ENCODE data around the gene TMPRSS11D. TPM values are rescaled to one million over a fixed set of nuclear protein-coding genes. Genes with fewer than 3 reads are reported as not detected.

Gene TMPRSS11D
- total and polyA plus RNA-seq, 2 donors (not counting 3 experiments of a cell fraction or from before 2014, with no cell fraction given): 0.03 TPM; not detected in 1

DNA sequence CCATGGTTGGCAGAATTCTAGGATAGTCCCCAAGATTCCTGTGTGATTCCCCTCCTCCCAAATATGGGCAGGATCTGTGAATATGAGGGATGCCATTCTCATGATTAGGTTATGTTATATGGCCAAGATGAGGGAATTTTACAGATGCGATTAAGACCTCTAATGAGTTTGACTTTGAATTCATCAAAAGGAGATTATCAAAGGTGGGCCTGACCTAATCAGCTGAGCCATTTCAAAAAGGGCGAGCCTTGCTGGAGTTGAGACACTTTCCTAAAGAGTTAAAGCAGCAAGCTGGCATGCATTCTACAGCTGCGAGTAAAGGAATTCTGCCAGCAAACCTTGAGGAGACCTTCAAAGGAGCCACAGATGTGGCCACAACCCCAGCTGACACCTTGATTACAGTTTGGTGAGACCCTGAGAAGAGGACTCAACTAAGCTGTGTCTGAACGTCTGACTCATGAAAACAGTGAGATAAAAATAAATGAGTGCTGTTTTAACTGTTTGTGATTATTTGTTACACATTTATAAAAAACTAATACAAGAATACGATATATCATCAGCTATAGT lies 31.7 kb upstream of the TMPRSS11D start:
- H3K79me2 ChIP-seq (ENCODE audit: control insufficient read depth, insufficient read depth, low read length): no peaks in the 10 kb centered on the region
- ChIA-PET POLR2A (no interaction called here), CTCF (interaction anchor here (0.6 to 1.2 kb wide), 2 partner anchors 15 to 169 kb away, joined by 4 to 5 read pairs; no protein-coding TSS in a partner anchor)
- H3K4me2 ChIP-seq (ENCODE audit: insufficient read depth, low read length): no peak overlapping the region
- no peak overlapping the region for H3K9ac ChIP-seq (replicated peaks; ENCODE audit: extremely low read depth, insufficient read depth, low read length)
- H3K27me3 ChIP-seq (ENCODE audit: control insufficient read depth in 2 of 2, insufficient read depth in 2 of 2, low read length in 2 of 2): peaks cover 1 to 10% of the 10 kb centered on the region in 2 experiments
- dilution Hi-C loops (cut with MboI; ENCODE audit: extremely low pct_ligation_motif_present, low sequenced_read_pairs): no loop called here
- no peak overlapping the region for H2AFZ ChIP-seq (ENCODE audit: low read depth, low read length)
- no peaks in the 10 kb centered on the region for H3K9me3 ChIP-seq (replicated peaks; ENCODE audit: control insufficient read depth, insufficient read depth, low read length)
- DNase-seq (ENCODE audit: low read depth, low spot score) (no peak), FAIRE-seq (no peak)
- no peak overlapping the region for H3K4me3 ChIP-seq (replicated peaks in 1 of 3; ENCODE audit: insufficient read depth in 1 of 3, low read depth in 1 of 3, low read length in 3 of 3)
- TF ChIP-seq POLR2AphosphoS5 (IDR thresholded peaks at IDR 0.05; ENCODE audit: insufficient read depth, low read depth, low read length): no peak
- no peak for TF ChIP-seq POLR2A (IDR thresholded peaks at IDR 0.05; ENCODE audit: low read depth, low read length)
- H3K9me1 ChIP-seq (replicated peaks; ENCODE audit: control insufficient read depth, extremely low read depth, insufficient read depth, low read length): no peaks in the 10 kb centered on the region
- no peak overlapping the region for H3K27ac ChIP-seq (ENCODE audit: insufficient read depth, low read depth, low read length)
- no TSS peak for BruUV-seq (replicated peaks)
- H3K36me3 ChIP-seq (ENCODE audit: control insufficient read depth in 2 of 2, extremely low read depth in 1 of 2, insufficient read depth in 2 of 2, low read length in 2 of 2): no peaks in the 10 kb centered on the region
- no peaks in the 10 kb centered on the region for H4K20me1 ChIP-seq (replicated peaks; ENCODE audit: control insufficient read depth, extremely low read depth, insufficient read depth, low read length)
- intact Hi-C loops (cut with micrococcal nuclease): no loop called here
- no peaks in the 10 kb centered on the region for H3K4me1 ChIP-seq (ENCODE audit: control insufficient read depth, extremely low read depth, insufficient read depth, low read length)

DNA sequence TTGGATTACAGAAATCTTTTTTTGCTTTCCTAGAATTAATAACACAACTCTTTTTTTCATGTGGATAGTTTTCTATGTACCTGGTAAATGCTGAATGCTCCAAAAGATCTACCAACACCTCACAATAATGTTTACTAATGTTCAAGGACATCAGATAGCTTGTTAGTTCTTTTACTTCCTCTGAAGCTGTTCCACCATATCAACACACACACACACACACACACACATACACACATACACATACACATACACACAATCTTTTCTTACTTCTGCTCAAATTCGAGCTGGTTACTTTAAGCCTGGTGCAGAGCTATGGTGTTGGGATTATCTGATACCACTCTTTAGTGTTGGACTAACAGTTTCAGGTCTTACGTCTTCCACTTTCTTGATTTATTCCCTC lies 28.3 kb upstream of the TMPRSS11D start:
- H3K9me1 ChIP-seq (replicated peaks; ENCODE audit: control insufficient read depth, extremely low read depth, insufficient read depth, low read length): no peaks in the 10 kb centered on the region
- no peak for DNase-seq (ENCODE audit: low read depth, low spot score)
- H3K9ac ChIP-seq (replicated peaks; ENCODE audit: extremely low read depth, insufficient read depth, low read length): no peak overlapping the region
- no peak for FAIRE-seq
- H3K27ac ChIP-seq (ENCODE audit: insufficient read depth, low read depth, low read length): no peak overlapping the region
- POLR2A ChIA-PET: no interaction called here
- CTCF ChIA-PET: interaction anchor here (1.1 to 3.0 kb wide), 9 partner anchors 9 to 359 kb away, joined by 3 to 52 read pairs (median 10); no protein-coding TSS in a partner anchor
- H3K79me2 ChIP-seq (ENCODE audit: control insufficient read depth, insufficient read depth, low read length): no peaks in the 10 kb centered on the region
- no peak overlapping the region for H2AFZ ChIP-seq (ENCODE audit: low read depth, low read length)
- TF ChIP-seq POLR2A (IDR thresholded peaks at IDR 0.05; ENCODE audit: low read depth, low read length) (no peak), GATA2 (IDR thresholded peaks at IDR 0.05; ENCODE audit: insufficient read depth, insufficient read length, low read depth, low read length) (no peak), EZH2 (IDR thresholded peaks at IDR 0.05; ENCODE audit: borderline replicate concordance, low read depth, low read length, severe bottlenecking) (no peak), MAX (IDR thresholded peaks at IDR 0.05; ENCODE audit: insufficient read depth, insufficient read length) (no peak), CTCF (IDR thresholded peaks at IDR 0.05; ENCODE audit: extremely low read depth in 1 of 2, insufficient read depth in 1 of 2, low read depth in 1 of 2, low read length in 2 of 2) (no peak), POLR2AphosphoS5 (IDR thresholded peaks at IDR 0.05; ENCODE audit: insufficient read depth, low read depth, low read length) (no peak), FOS (IDR thresholded peaks at IDR 0.05; ENCODE audit: borderline replicate concordance, insufficient read depth, low read length) (no peak), JUN (IDR thresholded peaks at IDR 0.05; ENCODE audit: borderline replicate concordance, insufficient read depth, insufficient read length, low read depth) (no peak), MYC (IDR thresholded peaks at IDR 0.05; ENCODE audit: low read depth, low read length) (no peak)
- H3K4me2 ChIP-seq (ENCODE audit: insufficient read depth, low read length): no peak overlapping the region
- H3K9me3 ChIP-seq (replicated peaks; ENCODE audit: control insufficient read depth, insufficient read depth, low read length): no peaks in the 10 kb centered on the region
- H4K20me1 ChIP-seq (replicated peaks; ENCODE audit: control insufficient read depth, extremely low read depth, insufficient read depth, low read length): no peaks in the 10 kb centered on the region
- H3K4me3 ChIP-seq (replicated peaks in 1 of 3; ENCODE audit: insufficient read depth in 1 of 3, low read depth in 1 of 3, low read length in 3 of 3): no peak overlapping the region
- intact Hi-C loops (cut with micrococcal nuclease): no loop called here
- dilution Hi-C loops (cut with MboI; ENCODE audit: extremely low pct_ligation_motif_present, low sequenced_read_pairs): no loop called here
- H3K36me3 ChIP-seq (ENCODE audit: control insufficient read depth in 2 of 2, extremely low read depth in 1 of 2, insufficient read depth in 2 of 2, low read length in 2 of 2): no peaks in the 10 kb centered on the region
- peaks cover 1 to 6% of the 10 kb centered on the region in 2 experiments for H3K27me3 ChIP-seq (ENCODE audit: control insufficient read depth in 2 of 2, insufficient read depth in 2 of 2, low read length in 2 of 2)
- H3K4me1 ChIP-seq (ENCODE audit: control insufficient read depth, extremely low read depth, insufficient read depth, low read length): no peaks in the 10 kb centered on the region
- BruUV-seq (replicated peaks): no TSS peak

All from endothelial cell of umbilical vein (primary cell).